ENCODE results near the gene ALOX15B.

The ALOX15B gene

DNA sequence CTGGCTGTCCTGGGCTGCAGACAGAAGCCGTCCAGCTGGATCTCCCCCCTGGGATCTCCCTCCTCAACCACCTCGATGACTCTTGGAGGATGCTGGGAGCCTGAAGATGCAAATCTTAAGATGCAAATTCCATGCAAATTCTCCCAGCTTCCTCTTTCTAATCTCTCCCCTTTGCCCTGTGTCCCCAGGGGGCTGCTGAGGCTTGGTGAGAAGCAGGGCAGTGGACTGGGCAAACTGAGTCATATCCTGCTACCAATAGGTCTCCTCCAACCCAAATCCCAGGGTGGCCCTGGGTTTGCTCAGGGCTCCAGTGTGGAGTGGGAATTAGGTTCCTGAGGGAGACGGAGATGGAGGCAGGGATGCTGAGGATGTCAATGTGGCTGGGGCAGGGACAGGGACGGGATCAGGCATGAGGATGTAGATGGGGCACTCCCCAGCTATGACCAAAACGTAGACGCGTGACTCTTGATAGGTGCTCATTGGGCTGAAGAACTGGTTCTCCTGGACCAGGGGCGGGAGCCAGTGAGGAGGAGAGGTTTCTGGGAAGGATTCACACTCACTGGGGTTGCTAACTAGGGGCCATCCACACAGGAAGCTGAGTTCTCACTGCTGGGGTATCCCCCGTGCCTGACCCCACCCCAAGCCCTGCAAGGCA lies 52.3 kb downstream of the ALOX15B start:
- Mint-ChIP-seq H3K36me3 (no peaks in the 10 kb centered on the region), H3K4me3 (peak overlapping the region; percentile 57), H3K4me1 (peaks cover 57% of the 10 kb centered on the region), H3K9me3 (no peaks in the 10 kb centered on the region), H3K27ac (peak overlapping the region; percentile 64), H3K27me3 (peaks cover 13% of the 10 kb centered on the region)
- ATAC-seq = peak; percentile 95

DNA sequence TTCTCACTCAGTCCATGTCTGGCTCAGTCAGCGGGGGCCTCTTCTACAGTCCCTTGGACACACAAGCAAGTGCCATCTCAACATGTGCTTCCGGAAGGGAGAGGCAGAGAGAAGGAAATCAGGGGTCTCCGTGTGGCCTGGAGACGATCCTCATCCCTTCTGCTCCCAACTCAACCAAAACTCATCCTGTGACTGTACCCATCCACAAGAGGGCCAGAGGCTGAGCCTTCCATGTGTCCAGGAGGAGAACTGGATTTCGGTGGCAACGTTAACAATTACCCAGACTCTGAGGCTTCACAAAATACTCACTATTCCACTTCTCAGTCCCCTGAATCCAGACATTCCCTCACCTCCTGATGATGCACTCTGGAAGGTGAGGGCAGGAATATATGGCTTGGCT lies 56.5 kb downstream of the ALOX15B start:
- Mint-ChIP-seq H3K4me1 (peaks cover 26% of the 10 kb centered on the region), H3K4me3 (no peak overlapping the region), H3K36me3 (no peaks in the 10 kb centered on the region), H3K27me3 (no peaks in the 10 kb centered on the region), H3K27ac (no peak overlapping the region), H3K9me3 (no peaks in the 10 kb centered on the region)
- ATAC-seq = no peak

DNA sequence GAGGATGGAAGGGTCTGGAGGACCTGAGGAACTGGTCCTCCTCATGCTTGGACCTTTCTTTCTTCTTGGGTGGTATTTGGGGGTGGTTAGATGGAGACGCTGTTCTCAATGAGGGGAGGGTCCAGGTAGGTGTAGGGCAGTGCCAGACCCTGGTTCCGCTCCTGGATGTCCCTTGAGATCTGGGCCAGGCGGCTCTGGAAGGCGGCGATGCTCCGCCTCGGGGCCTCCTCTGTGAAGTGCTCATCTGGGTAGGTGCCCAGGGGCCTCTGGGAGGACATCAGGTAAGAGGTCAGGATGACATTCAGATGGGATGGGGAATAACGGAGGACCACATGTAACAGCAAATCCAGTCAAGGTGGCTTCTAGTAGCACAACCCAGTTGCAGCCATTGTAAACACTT lies 57.7 kb downstream of the ALOX15B start:
- ATAC-seq = no peak
- no peak overlapping the region for H3K4me3 Mint-ChIP-seq
- no peaks in the 10 kb centered on the region for H3K36me3 Mint-ChIP-seq
- no peak overlapping the region for H3K27ac Mint-ChIP-seq
- H3K9me3 Mint-ChIP-seq = no peaks in the 10 kb centered on the region
- H3K27me3 Mint-ChIP-seq = no peaks in the 10 kb centered on the region
- peaks cover 14% of the 10 kb centered on the region for H3K4me1 Mint-ChIP-seq

All from stimulated activated memory B cell treated with anti-CD40 and anti-IgM and Interleukin-4, amounts not matched to agents 10 μg/mL and 1 μg/mL and 100 μg/mL, for 72 hours (primary cell).